Loucy (cell line): ENCODE measurements around the gene COQ8B.

ENCODE experiments used
- H2AFZ ChIP-seq: fragments of 200-600 bp; sonication (generic); 2 replicates; pipeline ENCODE4 v1.6.0; 2016; ENCODE audit warnings: antibody characterized with exemption, mild to moderate bottlenecking, low read length, moderate library complexity
- H3F3A ChIP-seq: fragments of 200-600 bp; 2 replicates; pipeline ENCODE4 v1.6.0; 2016; ENCODE audit warnings: antibody characterized with exemption, low read depth, mild to moderate bottlenecking
- H3K27me3 ChIP-seq: fragments of 200-600 bp; sonication (generic); 2 replicates; pipeline ENCODE4 v1.6.1; 2014; ENCODE audit warnings: low read length, mild to moderate bottlenecking; ENCODE audit not compliant: insufficient read depth, poor library complexity, severe bottlenecking
- H3K36me3 ChIP-seq: fragments of 200-600 bp; sonication (generic); 2 replicates; pipeline ENCODE4 v1.6.1; 2016; ENCODE audit warnings: low read length; ENCODE audit not compliant: insufficient read depth
- H3K4me1 ChIP-seq: fragments of 200-600 bp; sonication (generic); 2 replicates; pipeline ENCODE4 v1.5.1; 2014; ENCODE audit warnings: low read length, mild to moderate bottlenecking; ENCODE audit not compliant: insufficient read depth, poor library complexity, severe bottlenecking
- H3K4me2 ChIP-seq: fragments of 200-600 bp; sonication (generic); 2 replicates; pipeline ENCODE4 v1.6.0; 2014; ENCODE audit warnings: antibody characterized with exemption, low read length, low read depth, mild to moderate bottlenecking; ENCODE audit not compliant: poor library complexity, severe bottlenecking
- H3K4me3 ChIP-seq: fragments of 200-600 bp; sonication (generic); 2 replicates; pipeline ENCODE4 v1.5.1; 2014; ENCODE audit warnings: low read length, mild to moderate bottlenecking, mixed read lengths; ENCODE audit not compliant: poor library complexity, severe bottlenecking
- H3K79me2 ChIP-seq: fragments of 200-600 bp; sonication (generic); 2 replicates; pipeline ENCODE4 v1.6.1; 2014; ENCODE audit warnings: low read length; ENCODE audit not compliant: insufficient read depth
- H3K9ac ChIP-seq: fragments of 200-600 bp; sonication (generic); 2 replicates; pipeline ENCODE4 v1.6.0; 2014; ENCODE audit warnings: mild to moderate bottlenecking, low read depth, low read length, moderate library complexity; ENCODE audit not compliant: poor library complexity, severe bottlenecking
- H3K9me2 ChIP-seq: fragments of 200-600 bp; sonication (generic); replicated peaks from 2 replicates; pipeline ENCODE4 v1.6.1; 2016; ENCODE audit warnings: low read depth, low read length, mixed read lengths
- H3K9me3 ChIP-seq: fragments of 200-600 bp; sonication (generic); 2 replicates; pipeline ENCODE4 v1.6.1; 2014; ENCODE audit warnings: mild to moderate bottlenecking, antibody characterized with exemption, low read length, low read depth; ENCODE audit not compliant: insufficient read depth
- H4K20me1 ChIP-seq: fragments of 200-600 bp; sonication (generic); 2 replicates; pipeline ENCODE4 v1.6.0; 2014; ENCODE audit warnings: antibody characterized with exemption, low read length, mild to moderate bottlenecking; ENCODE audit not compliant: insufficient read depth, poor library complexity, severe bottlenecking
- CTCF ChIP-seq: fragments of 200-600 bp; sonication (generic); conservative IDR thresholded peaks from 2 replicates; pipeline ENCODE4 v1.5.1; 2014; ENCODE audit warnings: mild to moderate bottlenecking, antibody characterized with exemption, low read length
- EZH2phosphoT487 ChIP-seq: fragments of 200-600 bp; IDR thresholded peaks from 2 replicates; pipeline ENCODE4 v1.6.1; 2018; ENCODE audit warnings: antibody characterized with exemption, mild to moderate bottlenecking, moderate library complexity, borderline replicate concordance

COQ8B gene

GRCh38 chr19:40695881-40696280 is 20.8 kb downstream of the COQ8B start:
- Histone ChIP-seq H4K20me1 (no peaks in the 10 kb centered on the region), H3K9me3 (no peaks in the 10 kb centered on the region), H3K27me3 (no peaks in the 10 kb centered on the region), H3K9me2 (no peaks in the 10 kb centered on the region), H3K9ac (no peak overlapping the region), H3F3A (no peaks in the 10 kb centered on the region), H3K4me2 (no peak overlapping the region), H3K79me2 (no peaks in the 10 kb centered on the region), H3K4me3 (no peak overlapping the region), H2AFZ (no peak overlapping the region), H3K36me3 (no peaks in the 10 kb centered on the region), H3K4me1 (peaks cover 3% of the 10 kb centered on the region)
- TF ChIP-seq EZH2phosphoT487: no peak
- TF ChIP-seq CTCF: no peak

GRCh38 chr19:40693896-40694295 is 22.8 kb downstream of the COQ8B start:
- Histone ChIP-seq H3K4me2 (no peak overlapping the region), H3K4me1 (peaks cover 19% of the 10 kb centered on the region), H3K4me3 (no peak overlapping the region), H4K20me1 (no peaks in the 10 kb centered on the region), H2AFZ (no peak overlapping the region), H3K36me3 (no peaks in the 10 kb centered on the region), H3K79me2 (no peaks in the 10 kb centered on the region), H3K27me3 (no peaks in the 10 kb centered on the region), H3F3A (no peaks in the 10 kb centered on the region), H3K9me3 (no peaks in the 10 kb centered on the region), H3K9me2 (no peaks in the 10 kb centered on the region), H3K9ac (no peak overlapping the region)
- no peak for TF ChIP-seq CTCF

GRCh38 chr19:40693150-40693788 is 23.4 kb downstream of the COQ8B start:
- Histone ChIP-seq H3K9me3 (no peaks in the 10 kb centered on the region), H2AFZ (no peak overlapping the region), H3K4me2 (no peak overlapping the region), H3K36me3 (no peaks in the 10 kb centered on the region), H3K4me1 (peaks cover 19% of the 10 kb centered on the region), H3K27me3 (no peaks in the 10 kb centered on the region), H3K9ac (no peak overlapping the region), H3K79me2 (no peaks in the 10 kb centered on the region), H3K9me2 (no peaks in the 10 kb centered on the region), H3F3A (no peaks in the 10 kb centered on the region), H4K20me1 (no peaks in the 10 kb centered on the region), H3K4me3 (no peak overlapping the region)
- no peak for TF ChIP-seq CTCF
- no peak for TF ChIP-seq EZH2phosphoT487
